Panc1 (cell line): Measurements from ENCODE around the gene RASSF7.

Experiments used
- CTCF ChIP-seq: fragments of 450-650 bp; IDR thresholded peaks from 2 replicates; pipeline ENCODE4 v1.5.1; 2017; ENCODE audit warnings: mild to moderate bottlenecking
- POLR2AphosphoS5 ChIP-seq: IDR thresholded peaks from 2 replicates; pipeline ENCODE4 v1.6.1; 2012; ENCODE audit warnings: mild to moderate bottlenecking, low read depth, low read length, moderate library complexity
- SIN3A ChIP-seq: IDR thresholded peaks from 2 replicates; pipeline ENCODE4 v1.6.1; 2012; ENCODE audit warnings: low read depth, mild to moderate bottlenecking, low read length, moderate library complexity, borderline replicate concordance; ENCODE audit not compliant: insufficient read depth
- TCF7L2 ChIP-seq: IDR thresholded peaks from 2 replicates; pipeline ENCODE4 v1.6.1; 2011; ENCODE audit warnings: mild to moderate bottlenecking, low read depth, low read length, inconsistent platforms
- TF ChIP-seq, protein P1 (sequence below), 2 experiments: IDR thresholded peaks; 2 replicates each; pipeline ENCODE4 v1.6.1; 2011 to 2012; ENCODE audit warnings: low read depth in 2 of 2, control low read depth in 1 of 2, low read length in 1 of 2, mild to moderate bottlenecking in 1 of 2, moderate library complexity in 1 of 2; ENCODE audit not compliant: insufficient read depth in 1 of 2

DNA sequence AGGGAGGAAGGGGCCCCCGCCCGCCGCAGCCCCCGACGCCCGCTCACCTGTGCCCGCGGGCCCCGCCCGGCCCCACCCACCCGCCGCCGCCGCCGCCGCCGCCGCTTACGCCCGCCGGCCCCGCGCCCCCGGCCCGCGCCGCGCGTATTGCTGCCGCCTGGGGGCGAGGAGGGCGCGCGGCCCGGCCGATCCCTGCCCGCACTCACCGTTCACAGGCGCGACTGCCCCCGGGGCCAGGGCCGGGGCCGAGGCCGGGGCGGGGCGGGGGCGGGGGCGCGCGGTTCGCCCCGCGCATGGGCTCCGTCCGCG lies 25.6 kb upstream of the RASSF7 start:
- no peak for TF ChIP-seq CTCF
- TF ChIP-seq SIN3A = no peak
- no peak for TF ChIP-seq POLR2AphosphoS5
- no peak for TF ChIP-seq TCF7L2
- TF ChIP-seq, protein P1, sequence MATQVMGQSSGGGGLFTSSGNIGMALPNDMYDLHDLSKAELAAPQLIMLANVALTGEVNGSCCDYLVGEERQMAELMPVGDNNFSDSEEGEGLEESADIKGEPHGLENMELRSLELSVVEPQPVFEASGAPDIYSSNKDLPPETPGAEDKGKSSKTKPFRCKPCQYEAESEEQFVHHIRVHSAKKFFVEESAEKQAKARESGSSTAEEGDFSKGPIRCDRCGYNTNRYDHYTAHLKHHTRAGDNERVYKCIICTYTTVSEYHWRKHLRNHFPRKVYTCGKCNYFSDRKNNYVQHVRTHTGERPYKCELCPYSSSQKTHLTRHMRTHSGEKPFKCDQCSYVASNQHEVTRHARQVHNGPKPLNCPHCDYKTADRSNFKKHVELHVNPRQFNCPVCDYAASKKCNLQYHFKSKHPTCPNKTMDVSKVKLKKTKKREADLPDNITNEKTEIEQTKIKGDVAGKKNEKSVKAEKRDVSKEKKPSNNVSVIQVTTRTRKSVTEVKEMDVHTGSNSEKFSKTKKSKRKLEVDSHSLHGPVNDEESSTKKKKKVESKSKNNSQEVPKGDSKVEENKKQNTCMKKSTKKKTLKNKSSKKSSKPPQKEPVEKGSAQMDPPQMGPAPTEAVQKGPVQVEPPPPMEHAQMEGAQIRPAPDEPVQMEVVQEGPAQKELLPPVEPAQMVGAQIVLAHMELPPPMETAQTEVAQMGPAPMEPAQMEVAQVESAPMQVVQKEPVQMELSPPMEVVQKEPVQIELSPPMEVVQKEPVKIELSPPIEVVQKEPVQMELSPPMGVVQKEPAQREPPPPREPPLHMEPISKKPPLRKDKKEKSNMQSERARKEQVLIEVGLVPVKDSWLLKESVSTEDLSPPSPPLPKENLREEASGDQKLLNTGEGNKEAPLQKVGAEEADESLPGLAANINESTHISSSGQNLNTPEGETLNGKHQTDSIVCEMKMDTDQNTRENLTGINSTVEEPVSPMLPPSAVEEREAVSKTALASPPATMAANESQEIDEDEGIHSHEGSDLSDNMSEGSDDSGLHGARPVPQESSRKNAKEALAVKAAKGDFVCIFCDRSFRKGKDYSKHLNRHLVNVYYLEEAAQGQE (IDR thresholded peaks at IDR 0.05; ENCODE audit: insufficient read depth in 1 of 2, low read depth in 2 of 2, low read length in 1 of 2) = no peak
